VCaP (cell line): ENCODE measurements around the gene CKM.

Experiments used
- H3K27ac ChIP-seq: fragments of 450-650 bp; 2 replicates; pipeline ENCODE4 v1.5.1; 2017
- TF ChIP-seq, protein P1 (sequence below): fragments of 450-650 bp; conservative IDR thresholded peaks from 2 replicates; pipeline ENCODE4 v1.5.1; 2017; ENCODE audit warnings: mild to moderate bottlenecking, moderate library complexity

Gene CKM

DNA sequence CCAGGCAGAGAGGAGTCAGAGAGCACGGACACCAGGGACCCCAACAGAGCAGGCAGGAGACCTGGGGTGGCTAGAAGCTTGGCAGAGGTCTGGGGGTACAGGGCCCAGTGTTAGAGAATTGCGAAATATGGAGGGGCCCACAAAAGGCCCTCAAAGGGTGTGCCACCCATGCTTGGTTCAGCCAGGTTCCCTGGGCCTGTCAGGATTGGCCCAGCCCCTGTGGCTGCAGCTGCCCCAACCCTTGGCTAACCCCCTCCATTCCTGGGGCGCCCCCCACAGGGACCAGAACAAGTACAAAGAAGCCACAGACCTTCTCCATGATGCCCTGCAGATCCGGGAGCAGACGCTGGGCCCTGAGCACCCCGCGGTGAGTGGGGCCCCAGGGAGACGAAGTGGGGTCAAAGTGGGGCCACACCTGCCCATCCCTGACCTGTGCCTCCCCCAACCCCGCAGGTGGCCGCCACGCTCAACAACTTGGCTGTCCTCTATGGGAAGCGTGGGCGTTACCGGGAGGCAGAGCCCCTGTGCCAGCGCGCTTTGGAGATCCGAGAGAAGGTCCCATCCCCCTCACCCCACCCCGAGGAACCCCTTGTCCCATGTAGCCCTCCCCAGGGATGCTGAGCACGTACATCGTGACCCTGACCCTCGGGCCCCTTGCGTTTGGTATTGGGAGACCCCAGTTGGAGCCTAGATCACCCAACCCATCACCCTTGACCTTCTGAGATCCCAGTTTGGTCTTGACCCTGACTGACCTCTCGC, 25.9 kb upstream of the CKM start:
- H3K27ac ChIP-seq, result no peak overlapping the region

DNA sequence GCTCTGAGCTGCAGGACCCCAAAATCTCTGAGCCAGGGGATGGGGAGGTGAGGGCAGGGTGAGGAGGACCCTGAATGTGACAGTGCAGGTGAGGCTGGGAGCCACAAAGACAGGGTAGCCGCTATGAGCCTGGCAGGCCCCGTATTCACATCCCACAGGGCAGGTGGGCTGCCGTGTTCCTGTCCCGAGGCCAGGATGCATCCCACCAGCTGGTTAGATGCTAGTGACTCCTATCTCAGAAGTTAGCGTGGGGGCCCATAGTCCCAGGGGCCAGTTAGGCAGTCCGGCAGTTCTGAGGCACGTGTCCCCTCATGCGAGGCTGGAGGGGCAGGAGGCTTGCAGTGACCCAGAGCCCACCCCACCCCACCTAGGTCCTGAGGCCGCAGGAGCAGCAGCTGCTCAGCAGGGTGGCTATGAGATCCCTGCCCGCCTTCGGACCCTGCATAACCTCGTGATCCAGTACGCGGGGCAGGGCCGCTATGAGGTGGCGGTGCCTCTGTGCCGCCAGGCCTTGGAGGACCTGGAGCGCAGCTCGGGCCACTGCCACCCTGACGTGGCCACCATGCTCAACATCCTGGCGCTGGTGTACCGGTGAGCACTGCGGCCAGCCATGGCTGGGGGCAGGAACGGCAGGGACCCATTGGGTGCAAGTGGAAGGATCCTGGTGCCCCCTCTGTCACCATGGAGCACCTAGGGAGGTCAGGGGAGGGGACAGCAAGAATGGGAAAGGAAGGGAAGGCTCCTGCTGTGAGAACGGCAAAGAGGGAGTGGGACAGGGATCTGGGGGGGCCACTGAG, 25.1 kb upstream of the CKM start:
- no peak overlapping the region for H3K27ac ChIP-seq
- TF ChIP-seq, protein P1, sequence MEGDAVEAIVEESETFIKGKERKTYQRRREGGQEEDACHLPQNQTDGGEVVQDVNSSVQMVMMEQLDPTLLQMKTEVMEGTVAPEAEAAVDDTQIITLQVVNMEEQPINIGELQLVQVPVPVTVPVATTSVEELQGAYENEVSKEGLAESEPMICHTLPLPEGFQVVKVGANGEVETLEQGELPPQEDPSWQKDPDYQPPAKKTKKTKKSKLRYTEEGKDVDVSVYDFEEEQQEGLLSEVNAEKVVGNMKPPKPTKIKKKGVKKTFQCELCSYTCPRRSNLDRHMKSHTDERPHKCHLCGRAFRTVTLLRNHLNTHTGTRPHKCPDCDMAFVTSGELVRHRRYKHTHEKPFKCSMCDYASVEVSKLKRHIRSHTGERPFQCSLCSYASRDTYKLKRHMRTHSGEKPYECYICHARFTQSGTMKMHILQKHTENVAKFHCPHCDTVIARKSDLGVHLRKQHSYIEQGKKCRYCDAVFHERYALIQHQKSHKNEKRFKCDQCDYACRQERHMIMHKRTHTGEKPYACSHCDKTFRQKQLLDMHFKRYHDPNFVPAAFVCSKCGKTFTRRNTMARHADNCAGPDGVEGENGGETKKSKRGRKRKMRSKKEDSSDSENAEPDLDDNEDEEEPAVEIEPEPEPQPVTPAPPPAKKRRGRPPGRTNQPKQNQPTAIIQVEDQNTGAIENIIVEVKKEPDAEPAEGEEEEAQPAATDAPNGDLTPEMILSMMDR, result no peak

More for the DNA sequence above, 25.9 kb upstream of the CKM start:
- TF ChIP-seq, protein P1, result no peak

DNA sequence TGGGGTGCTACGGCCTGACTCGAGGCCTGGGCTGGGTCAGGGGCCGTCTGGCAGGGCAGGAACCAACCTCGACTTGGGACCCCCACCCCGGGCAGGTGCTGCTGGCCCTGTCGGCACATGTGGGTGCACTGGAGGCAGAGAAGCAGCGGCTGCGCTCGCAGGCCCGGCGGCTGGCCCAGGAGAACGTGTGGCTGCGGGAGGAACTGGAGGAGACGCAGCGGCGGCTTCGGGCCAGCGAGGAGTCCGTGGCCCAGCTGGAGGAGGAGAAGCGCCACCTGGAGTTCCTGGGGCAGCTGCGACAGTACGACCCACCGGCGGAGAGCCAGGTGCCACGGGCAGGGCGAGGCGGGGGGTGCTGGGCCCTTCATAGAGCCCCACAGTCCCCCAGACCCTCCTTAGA, 23.8 kb upstream of the CKM start:
- TF ChIP-seq, protein P1, result peak; percentile 39
- H3K27ac ChIP-seq, result no peak overlapping the region

DNA sequence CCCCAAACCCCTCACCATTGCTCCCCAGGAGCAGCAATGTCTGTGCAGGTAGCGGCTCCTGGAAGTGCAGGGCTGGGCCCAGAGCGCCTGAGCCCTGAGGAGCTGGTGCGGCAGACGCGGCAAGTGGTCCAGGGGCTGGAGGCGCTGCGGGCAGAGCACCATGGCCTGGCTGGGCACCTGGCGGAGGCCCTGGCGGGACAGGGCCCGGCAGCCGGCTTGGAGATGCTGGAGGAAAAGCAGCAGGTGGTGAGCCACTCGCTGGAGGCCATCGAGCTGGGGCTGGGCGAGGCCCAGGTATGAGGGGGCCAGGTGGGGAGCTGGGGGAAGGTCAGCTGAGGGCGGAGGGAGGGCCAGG, 22.8 kb upstream of the CKM start:
- no peak overlapping the region for H3K27ac ChIP-seq
- TF ChIP-seq, protein P1, result no peak

DNA sequence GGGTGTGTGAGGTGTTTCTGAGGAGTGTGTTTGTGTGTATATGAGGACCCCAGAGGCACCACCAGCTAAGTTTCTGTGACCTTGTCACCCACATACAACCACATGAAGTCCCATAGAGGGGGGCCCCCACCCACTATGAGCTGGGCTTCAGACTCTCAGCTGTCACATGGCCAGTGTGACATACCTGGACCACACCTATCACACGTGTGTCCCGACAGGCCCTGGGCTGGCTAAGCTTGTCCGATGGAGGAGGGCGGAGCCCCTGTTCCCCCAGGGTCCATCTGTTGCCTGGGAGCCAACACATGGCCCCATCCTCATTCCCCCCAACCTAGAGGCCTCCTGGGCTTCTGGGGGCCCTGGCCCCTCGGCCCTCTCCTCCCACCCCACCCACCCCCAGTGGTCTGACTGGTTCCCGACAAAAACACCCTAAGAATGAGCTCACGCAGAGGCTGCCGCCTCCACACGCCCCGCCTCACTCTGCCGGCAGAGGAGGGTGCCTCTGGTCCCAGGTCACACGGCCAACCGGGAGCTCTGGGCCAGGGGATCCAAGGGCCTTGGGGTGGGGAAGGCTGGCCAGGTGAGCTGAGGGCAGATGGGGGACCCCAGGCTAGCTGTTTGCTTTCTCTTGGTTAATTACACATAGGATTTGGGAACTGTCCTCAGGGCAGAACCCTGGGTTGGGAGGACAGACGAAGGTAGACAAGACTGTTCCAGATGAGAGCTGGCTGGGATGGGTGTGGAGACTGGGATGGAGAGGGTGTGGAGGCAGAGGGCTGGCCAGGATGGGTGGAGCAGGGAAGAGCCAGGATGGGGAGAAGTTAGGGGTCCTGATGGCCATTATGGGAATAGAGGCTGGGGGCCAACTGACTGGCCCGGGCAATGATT, 22.2 kb upstream of the CKM start:
- H3K27ac ChIP-seq, result no peak overlapping the region
- TF ChIP-seq, protein P1, result no peak

DNA sequence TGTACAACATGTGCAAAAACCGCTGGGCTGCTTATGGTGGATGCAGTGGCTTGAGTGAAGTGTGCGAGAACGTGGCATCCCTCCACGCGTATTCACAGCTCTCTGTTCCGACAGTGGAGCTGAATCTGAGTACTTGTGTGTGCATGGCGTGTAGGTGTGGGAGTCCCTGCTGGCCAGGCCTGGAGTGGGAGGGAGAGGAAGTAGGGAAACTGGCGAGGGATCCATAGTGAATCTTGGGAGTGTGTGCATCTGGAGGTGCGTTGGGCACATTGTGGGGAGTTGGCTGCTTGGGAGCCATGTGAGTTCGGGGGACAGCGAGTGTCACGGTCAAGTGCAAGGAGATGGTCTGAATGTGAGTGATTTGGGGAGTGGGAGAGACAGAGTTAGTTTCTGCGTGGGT, 20.2 kb upstream of the CKM start:
- H3K27ac ChIP-seq, result no peak overlapping the region
- TF ChIP-seq, protein P1, result no peak

DNA sequence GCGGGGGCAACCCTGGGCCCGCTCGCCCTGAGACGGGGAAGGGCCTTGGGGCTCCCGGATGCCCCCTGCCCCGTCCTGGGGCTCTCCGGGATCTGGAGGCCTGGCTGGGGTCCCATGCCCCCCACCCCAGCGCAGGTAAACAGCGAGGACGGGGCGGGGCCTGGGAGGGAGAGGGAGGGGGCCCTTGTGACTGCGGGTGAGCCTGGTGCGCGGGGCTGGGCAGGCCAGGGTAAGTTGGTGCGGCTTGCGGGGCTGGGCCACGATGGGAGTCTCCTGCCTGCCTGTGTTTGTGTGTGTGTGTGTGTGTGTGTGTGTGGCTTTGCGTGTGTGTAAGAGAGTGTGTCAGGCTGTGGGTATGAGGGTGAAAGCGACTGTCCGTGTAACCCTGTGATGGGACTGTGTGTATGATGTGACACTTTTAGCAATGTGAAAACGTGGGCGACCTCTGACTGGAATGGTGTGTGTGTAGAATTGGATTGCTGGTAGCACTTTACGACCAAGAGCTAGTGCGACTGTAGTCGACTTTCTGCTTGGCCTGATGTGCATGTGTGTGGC, 18.3 kb upstream of the CKM start:
- TF ChIP-seq, protein P1, result no peak
- H3K27ac ChIP-seq, result peak overlapping the region; percentile 67; the same call in 1 of the 2 replicates
